ENCODE results near the gene IL20RA. TPM values are rescaled to one million over a fixed set of nuclear protein-coding genes. Genes with fewer than 3 reads are reported as not detected.

Gene IL20RA
- total RNA-seq, 1 donor from 2014 or later = 4.5 TPM

GRCh38 chr6:137051790-137052472, 7.2 kb upstream of the IL20RA start:
- Histone ChIP-seq H3K36me3 (ENCODE audit: control insufficient read depth, insufficient read depth, low read length) (no peaks in the 10 kb centered on the region), H3K4me3 (ENCODE audit: low read depth, low read length) (no peak overlapping the region), H3K27me3 (ENCODE audit: control insufficient read depth, insufficient read depth, low read length) (no peaks in the 10 kb centered on the region)
- FAIRE-seq (no peak), DNase-seq (ENCODE audit: low read depth) (peak; percentile 13)
- no peak for TF ChIP-seq CTCF (IDR thresholded peaks at IDR 0.05; ENCODE audit: insufficient read depth, low read length, severe bottlenecking)

- DNase-seq (ENCODE audit: low read depth) (no peak), FAIRE-seq (no peak)
- Histone ChIP-seq H3K4me3 (ENCODE audit: low read depth, low read length) (no peak overlapping the region), H3K36me3 (ENCODE audit: control insufficient read depth, insufficient read depth, low read length) (no peaks in the 10 kb centered on the region), H3K27me3 (ENCODE audit: control insufficient read depth, insufficient read depth, low read length) (no peaks in the 10 kb centered on the region)
- no peak for TF ChIP-seq CTCF (IDR thresholded peaks at IDR 0.05; ENCODE audit: insufficient read depth, low read length, severe bottlenecking)
Measured at GRCh38 chr6:137049095-137049494, 4.3 kb upstream of the IL20RA start.

- Histone ChIP-seq H3K4me3 (ENCODE audit: low read depth, low read length) (no peak overlapping the region), H3K27me3 (ENCODE audit: control insufficient read depth, insufficient read depth, low read length) (no peaks in the 10 kb centered on the region), H3K36me3 (ENCODE audit: control insufficient read depth, insufficient read depth, low read length) (no peaks in the 10 kb centered on the region)
- FAIRE-seq (no peak), DNase-seq (ENCODE audit: low read depth) (no peak)
- no peak for TF ChIP-seq CTCF (IDR thresholded peaks at IDR 0.05; ENCODE audit: insufficient read depth, low read length, severe bottlenecking)
Measured at GRCh38 chr6:137046871-137047412, 2.2 kb upstream of the IL20RA start.

DNA sequence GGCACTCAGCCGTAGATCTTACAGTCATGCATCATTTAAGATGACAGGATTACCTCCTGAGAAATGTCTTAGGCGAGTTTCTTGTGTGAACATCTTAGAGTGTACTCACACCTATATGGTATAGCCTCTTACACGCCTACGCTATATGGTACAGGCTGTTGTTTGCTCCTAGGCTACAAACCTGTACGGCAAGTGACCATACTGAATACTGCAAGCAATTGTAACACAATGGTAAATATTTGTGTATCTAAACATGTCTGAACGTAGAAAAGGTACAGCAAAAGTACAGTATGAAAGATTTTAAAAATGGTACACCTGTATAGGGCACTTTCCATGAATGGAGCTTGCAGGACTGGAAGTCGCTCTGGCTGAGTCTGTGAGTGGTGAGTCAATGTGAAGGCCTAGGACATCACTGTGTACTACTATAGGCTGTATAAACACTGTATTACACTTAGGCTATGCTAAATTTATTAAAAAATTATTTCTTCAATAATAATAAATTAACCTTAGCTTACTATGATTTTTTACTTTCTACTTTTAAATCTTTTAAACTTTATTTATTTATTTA, 541 bp upstream of the IL20RA start:
- FAIRE-seq = no peak
- peak; percentile 43 for DNase-seq (ENCODE audit: low read depth)
- no peak for TF ChIP-seq CTCF (IDR thresholded peaks at IDR 0.05; ENCODE audit: insufficient read depth, low read length, severe bottlenecking)
- Histone ChIP-seq H3K36me3 (ENCODE audit: control insufficient read depth, insufficient read depth, low read length) (no peaks in the 10 kb centered on the region), H3K4me3 (ENCODE audit: low read depth, low read length) (peak overlapping the region; percentile 84), H3K27me3 (ENCODE audit: control insufficient read depth, insufficient read depth, low read length) (no peaks in the 10 kb centered on the region)

DNA sequence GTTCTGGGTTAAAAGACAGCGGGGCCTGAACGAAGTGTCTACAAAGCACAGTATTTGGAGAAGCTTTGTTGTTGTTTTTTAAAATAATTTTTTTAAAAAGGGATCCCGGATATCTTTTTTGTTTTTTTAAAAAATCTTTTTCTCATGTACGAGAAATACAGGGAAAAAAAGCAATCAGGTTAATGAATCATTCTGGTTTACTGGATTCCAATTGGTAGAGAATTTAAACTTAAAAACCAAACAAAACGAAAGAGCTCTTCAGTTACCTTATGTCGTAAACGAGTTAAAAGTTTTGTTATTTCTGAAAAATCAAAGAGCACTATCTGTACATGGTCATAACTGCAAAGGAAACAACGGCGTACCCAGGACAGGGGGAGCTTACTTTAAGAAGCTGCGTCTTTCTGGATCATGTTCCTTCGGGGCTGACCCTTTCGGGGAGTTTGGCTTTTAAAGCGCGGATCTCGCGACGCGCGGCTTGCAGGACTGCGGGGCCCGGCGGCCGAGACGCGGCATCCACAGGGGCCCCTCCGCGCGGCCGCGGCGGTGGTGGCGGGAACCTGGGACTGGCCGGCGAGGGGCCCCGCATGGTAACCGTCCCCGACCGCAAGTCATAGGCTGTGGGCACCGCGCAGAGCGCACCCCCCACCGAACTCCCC, 927 bp downstream of the IL20RA start:
- DNase-seq (ENCODE audit: low read depth) (peak; percentile 50), FAIRE-seq (no peak)
- H3K27me3 ChIP-seq (ENCODE audit: control insufficient read depth, insufficient read depth, low read length) = no peaks in the 10 kb centered on the region
- H3K4me3 ChIP-seq (ENCODE audit: low read depth, low read length) = peak overlapping the region; percentile 84
- no peaks in the 10 kb centered on the region for H3K36me3 ChIP-seq (ENCODE audit: control insufficient read depth, insufficient read depth, low read length)
- TF ChIP-seq CTCF (IDR thresholded peaks at IDR 0.05; ENCODE audit: insufficient read depth, low read length, severe bottlenecking) = no peak
